Stimulated activated CD4-positive, alpha-beta T cell treated with anti-CD3 and anti-CD28 coated beads, Interleukin-15, amount 100 ng/mL, for 1 hour (primary cell): ENCODE data around the gene PCDHB10.

ENCODE experiments used
- DNase-seq, 2 donors: peaks; one replicate each; pipeline ENCODE4 v3.0.0-alpha.2; 2020; ENCODE audit warnings: low read depth in 1 of 2, low spot score in 1 of 2

The PCDHB10 gene

GRCh38 chr5:141236516-141237313, 44.6 kb downstream of the PCDHB10 start:
- DNase-seq: no peak

GRCh38 chr5:141241496-141241895, 49.3 kb downstream of the PCDHB10 start:
- no peak for DNase-seq
